ENCODE measurements around the gene CASKIN1.

GRCh38 chr16:2180962-2181923 lies 15.2 kb downstream of the CASKIN1 start:
- TF ChIP-seq, protein P1, sequence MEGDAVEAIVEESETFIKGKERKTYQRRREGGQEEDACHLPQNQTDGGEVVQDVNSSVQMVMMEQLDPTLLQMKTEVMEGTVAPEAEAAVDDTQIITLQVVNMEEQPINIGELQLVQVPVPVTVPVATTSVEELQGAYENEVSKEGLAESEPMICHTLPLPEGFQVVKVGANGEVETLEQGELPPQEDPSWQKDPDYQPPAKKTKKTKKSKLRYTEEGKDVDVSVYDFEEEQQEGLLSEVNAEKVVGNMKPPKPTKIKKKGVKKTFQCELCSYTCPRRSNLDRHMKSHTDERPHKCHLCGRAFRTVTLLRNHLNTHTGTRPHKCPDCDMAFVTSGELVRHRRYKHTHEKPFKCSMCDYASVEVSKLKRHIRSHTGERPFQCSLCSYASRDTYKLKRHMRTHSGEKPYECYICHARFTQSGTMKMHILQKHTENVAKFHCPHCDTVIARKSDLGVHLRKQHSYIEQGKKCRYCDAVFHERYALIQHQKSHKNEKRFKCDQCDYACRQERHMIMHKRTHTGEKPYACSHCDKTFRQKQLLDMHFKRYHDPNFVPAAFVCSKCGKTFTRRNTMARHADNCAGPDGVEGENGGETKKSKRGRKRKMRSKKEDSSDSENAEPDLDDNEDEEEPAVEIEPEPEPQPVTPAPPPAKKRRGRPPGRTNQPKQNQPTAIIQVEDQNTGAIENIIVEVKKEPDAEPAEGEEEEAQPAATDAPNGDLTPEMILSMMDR (IDR thresholded peaks at IDR 0.05) = no peak
- TF ChIP-seq POLR2A (IDR thresholded peaks at IDR 0.05; ENCODE audit: low read length) (no peak), CEBPB (IDR thresholded peaks at IDR 0.05) (no peak), KDM1A (IDR thresholded peaks at IDR 0.05; ENCODE audit: low read depth) (no peak), RCOR1 (IDR thresholded peaks at IDR 0.05; ENCODE audit: low read depth, low read length) (no peak), MAX (IDR thresholded peaks at IDR 0.05) (no peak), CHD2 (IDR thresholded peaks at IDR 0.05; ENCODE audit: low read length, partially characterized antibody) (no peak)
- TF ChIP-seq, protein P2, sequence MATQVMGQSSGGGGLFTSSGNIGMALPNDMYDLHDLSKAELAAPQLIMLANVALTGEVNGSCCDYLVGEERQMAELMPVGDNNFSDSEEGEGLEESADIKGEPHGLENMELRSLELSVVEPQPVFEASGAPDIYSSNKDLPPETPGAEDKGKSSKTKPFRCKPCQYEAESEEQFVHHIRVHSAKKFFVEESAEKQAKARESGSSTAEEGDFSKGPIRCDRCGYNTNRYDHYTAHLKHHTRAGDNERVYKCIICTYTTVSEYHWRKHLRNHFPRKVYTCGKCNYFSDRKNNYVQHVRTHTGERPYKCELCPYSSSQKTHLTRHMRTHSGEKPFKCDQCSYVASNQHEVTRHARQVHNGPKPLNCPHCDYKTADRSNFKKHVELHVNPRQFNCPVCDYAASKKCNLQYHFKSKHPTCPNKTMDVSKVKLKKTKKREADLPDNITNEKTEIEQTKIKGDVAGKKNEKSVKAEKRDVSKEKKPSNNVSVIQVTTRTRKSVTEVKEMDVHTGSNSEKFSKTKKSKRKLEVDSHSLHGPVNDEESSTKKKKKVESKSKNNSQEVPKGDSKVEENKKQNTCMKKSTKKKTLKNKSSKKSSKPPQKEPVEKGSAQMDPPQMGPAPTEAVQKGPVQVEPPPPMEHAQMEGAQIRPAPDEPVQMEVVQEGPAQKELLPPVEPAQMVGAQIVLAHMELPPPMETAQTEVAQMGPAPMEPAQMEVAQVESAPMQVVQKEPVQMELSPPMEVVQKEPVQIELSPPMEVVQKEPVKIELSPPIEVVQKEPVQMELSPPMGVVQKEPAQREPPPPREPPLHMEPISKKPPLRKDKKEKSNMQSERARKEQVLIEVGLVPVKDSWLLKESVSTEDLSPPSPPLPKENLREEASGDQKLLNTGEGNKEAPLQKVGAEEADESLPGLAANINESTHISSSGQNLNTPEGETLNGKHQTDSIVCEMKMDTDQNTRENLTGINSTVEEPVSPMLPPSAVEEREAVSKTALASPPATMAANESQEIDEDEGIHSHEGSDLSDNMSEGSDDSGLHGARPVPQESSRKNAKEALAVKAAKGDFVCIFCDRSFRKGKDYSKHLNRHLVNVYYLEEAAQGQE (IDR thresholded peaks at IDR 0.05) = no peak
